RKO (cell line): ENCODE results near the gene SOSTDC1.
A peak's percentile ranks its signal among the peaks of the same experiment; 100 is the strongest.
"Not testable (repeated sequence)": the region's sequence is repeated elsewhere in the genome, so short reads cannot be mapped to it uniquely, and the experiment has no call there.

Experiments
- DNase-seq: peaks from one replicate; pipeline ENCODE4 v3.0.0-alpha.2; 2016; ENCODE audit warnings: low spot score

Gene SOSTDC1

GRCh38 chr7:16465469-16466361, at the start of gene SOSTDC1:
TSS of gene SOSTDC1 (minus strand) at chr7:16465738. CDS start at chr7:16465668, 70 bp downstream.
- no peak for DNase-seq

GRCh38 chr7:16514729-16515128, 49.2 kb upstream of the SOSTDC1 start:
- DNase-seq: no peak

GRCh38 chr7:16514271-16514670, 48.7 kb upstream of the SOSTDC1 start:
- no peak for DNase-seq

GRCh38 chr7:16512097-16512496, 46.6 kb upstream of the SOSTDC1 start:
- DNase-seq: no peak

- DNase-seq: no peak
These were observed 45.8 kb upstream of the SOSTDC1 start for GRCh38 chr7:16511314-16511713.

GRCh38 chr7:16509829-16510228, 44.3 kb upstream of the SOSTDC1 start:
- DNase-seq: peak; percentile 3

- DNase-seq: not testable (repeated sequence)
These were observed 40.9 kb upstream of the SOSTDC1 start for GRCh38 chr7:16506422-16506821.

- no peak for DNase-seq
These were observed 38.5 kb upstream of the SOSTDC1 start for GRCh38 chr7:16504019-16504418.

GRCh38 chr7:16502303-16502702, 36.8 kb upstream of the SOSTDC1 start:
- DNase-seq: no peak

GRCh38 chr7:16498122-16498521, 32.6 kb upstream of the SOSTDC1 start:
- DNase-seq: no peak

GRCh38 chr7:16494955-16495719, 29.6 kb upstream of the SOSTDC1 start:
- DNase-seq: no peak

GRCh38 chr7:16494551-16494950, 29.0 kb upstream of the SOSTDC1 start:
- no peak for DNase-seq

- DNase-seq: no peak
These were observed 27.7 kb upstream of the SOSTDC1 start for GRCh38 chr7:16493266-16493665.

GRCh38 chr7:16492513-16493062, 27.1 kb upstream of the SOSTDC1 start:
- no peak for DNase-seq

- DNase-seq: no peak
These were observed 25.6 kb upstream of the SOSTDC1 start for GRCh38 chr7:16491148-16491547.

- no peak for DNase-seq
These were observed 19.1 kb upstream of the SOSTDC1 start for GRCh38 chr7:16484453-16485158.

- no peak for DNase-seq
These were observed 14.1 kb upstream of the SOSTDC1 start for GRCh38 chr7:16479591-16479990.

GRCh38 chr7:16479161-16479560, 13.6 kb upstream of the SOSTDC1 start:
- no peak for DNase-seq

- no peak for DNase-seq
These were observed 6.4 kb upstream of the SOSTDC1 start for GRCh38 chr7:16471933-16472332.

- DNase-seq: no peak
These were observed 1.4 kb downstream of the SOSTDC1 start for GRCh38 chr7:16463949-16464715.

- no peak for DNase-seq
These were observed 2.0 kb downstream of the SOSTDC1 start for GRCh38 chr7:16463520-16463919.
